GM12874 (cell line): ENCODE measurements around the gene INTS3.

Source experiments
- TF ChIP-seq, protein P1 (sequence below): IDR thresholded peaks from 2 replicates; pipeline ENCODE4 v1.5.1; 2011; ENCODE audit warnings: low read depth, mild to moderate bottlenecking, control low read depth, low read length, moderate library complexity; ENCODE audit not compliant: insufficient read depth

INTS3 gene

DNA sequence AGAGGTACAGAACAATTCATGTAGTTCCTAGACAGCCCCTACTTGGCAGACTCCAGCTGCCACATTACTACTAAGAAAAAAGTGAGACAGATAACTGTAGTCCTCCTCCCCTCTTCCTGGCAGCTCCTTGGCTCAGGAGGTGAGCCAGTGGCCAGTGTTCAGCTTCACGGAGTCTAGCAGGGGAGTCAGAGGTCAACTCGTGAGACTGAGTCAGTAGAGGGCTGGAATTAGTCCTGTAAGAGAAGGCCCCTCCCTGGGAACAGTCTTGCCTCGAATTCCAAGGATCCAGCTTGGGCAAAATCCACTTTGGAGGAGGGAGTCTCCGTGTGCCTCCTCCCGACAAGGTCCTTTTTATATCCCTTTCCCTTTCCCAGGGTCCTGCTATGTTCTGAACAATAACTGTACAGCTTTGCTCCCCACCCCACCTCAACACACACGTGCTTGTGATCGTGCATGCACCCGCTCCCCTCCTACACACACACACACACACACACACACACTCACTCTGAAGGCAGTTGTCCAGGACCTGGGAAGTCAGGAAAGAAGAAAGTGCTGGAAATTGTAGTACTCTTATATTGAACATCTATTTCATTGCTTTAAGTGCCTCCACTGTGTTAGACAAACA, 24.8 kb downstream of the INTS3 start:
- TF ChIP-seq, protein P1, sequence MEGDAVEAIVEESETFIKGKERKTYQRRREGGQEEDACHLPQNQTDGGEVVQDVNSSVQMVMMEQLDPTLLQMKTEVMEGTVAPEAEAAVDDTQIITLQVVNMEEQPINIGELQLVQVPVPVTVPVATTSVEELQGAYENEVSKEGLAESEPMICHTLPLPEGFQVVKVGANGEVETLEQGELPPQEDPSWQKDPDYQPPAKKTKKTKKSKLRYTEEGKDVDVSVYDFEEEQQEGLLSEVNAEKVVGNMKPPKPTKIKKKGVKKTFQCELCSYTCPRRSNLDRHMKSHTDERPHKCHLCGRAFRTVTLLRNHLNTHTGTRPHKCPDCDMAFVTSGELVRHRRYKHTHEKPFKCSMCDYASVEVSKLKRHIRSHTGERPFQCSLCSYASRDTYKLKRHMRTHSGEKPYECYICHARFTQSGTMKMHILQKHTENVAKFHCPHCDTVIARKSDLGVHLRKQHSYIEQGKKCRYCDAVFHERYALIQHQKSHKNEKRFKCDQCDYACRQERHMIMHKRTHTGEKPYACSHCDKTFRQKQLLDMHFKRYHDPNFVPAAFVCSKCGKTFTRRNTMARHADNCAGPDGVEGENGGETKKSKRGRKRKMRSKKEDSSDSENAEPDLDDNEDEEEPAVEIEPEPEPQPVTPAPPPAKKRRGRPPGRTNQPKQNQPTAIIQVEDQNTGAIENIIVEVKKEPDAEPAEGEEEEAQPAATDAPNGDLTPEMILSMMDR = no peak

DNA sequence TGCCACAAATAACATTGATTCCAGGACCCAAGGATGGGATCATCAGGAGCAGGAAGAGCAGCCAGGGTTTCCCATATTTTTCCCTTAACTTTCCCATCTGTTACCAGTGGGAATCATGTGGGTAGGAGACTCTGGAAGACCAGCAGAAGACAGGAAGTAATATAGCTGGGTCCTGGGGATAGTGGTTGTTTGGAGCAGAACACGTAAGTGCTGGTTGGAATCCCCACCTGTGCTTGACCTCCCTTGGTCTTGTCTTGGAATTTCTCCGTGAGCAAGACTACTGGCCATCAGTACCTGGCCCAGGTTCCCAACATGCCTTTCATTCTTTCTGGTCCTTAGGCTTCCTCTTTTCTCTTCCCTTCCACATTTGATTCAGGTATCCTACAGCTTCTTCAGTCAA, 26.4 kb downstream of the INTS3 start:
- TF ChIP-seq, protein P1 = no peak

DNA sequence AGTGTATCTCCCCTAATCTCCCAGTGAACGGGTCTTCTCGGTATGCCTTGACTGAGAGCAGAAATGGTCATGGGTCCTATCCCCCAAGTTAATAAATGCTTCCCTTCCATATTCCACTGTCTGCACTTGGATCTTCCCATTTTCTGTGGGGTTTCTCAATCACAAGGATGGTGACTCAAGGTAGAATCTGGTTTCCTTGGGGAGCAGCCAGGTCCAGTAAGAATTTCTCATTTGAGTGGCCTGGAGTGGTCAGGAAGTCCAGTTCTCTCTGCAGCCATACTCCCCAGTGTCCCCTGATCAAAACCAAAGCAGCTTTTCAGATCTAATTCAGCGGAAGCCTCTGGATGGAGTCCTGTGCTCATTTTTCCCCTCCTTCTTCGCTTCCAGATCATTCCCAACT, 32.6 kb downstream of the INTS3 start:
- TF ChIP-seq, protein P1 = no peak

DNA sequence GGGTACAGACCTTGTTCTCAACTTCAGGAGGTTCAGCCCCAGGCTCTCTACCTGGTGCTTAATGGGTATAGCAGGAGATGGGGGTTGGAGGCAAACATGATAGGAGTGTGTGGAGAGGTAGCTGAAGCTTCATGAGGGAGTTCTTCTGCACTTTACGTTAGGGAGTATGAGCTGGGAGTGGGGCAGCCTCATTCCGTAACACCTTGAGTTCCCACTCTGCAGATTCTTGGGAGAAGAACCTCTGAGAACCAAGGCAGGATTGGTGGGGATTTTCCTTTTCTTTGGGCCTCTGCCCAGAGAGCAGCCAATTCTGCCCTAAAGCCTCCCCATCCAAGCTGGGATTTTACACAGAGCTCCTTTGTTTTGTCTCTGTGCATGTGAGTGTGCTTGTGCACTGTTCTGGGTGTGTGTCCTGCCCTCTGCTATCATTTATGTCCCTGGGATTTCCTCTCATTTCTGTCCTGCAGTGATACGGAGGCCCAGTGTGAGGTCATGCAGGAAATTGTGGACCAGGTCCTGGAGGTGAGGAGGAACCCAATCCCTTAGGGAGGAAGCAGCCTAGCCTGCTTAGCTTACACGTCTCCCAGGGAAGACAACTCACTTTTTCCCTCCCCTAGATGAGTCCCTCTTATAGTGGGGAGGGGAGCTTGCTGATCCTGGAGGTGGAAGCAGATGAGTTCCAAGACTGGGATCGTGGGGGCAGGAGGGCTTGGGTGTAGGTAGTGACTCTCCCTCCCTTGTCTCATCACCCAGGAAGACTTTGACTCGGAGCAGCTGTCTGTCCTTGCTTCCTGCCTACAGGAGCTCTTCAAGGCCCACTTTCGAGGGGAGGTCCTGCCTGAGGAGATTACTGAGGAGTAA, 35.7 kb downstream of the INTS3 start:
- TF ChIP-seq, protein P1 = no peak

DNA sequence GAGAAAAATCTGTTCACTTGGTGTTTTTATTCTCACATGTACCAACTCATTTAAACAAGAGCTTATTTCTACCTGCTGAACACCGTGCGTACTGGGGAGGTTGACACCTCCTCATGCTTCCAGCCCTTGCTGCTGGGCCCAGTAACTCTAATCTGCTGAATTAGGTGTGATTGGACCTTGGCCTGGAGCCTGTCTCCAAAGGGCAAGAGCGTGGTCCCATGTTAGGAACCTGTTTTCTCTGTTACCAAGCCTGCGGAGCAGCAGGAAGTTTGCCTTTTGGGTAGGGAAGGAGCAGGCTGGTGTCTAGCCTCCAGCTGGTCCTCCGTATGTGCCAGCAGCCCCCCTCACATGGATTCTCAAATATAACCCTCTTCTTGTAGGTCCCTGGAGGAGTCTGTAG, 36.5 kb downstream of the INTS3 start:
- TF ChIP-seq, protein P1 = no peak

DNA sequence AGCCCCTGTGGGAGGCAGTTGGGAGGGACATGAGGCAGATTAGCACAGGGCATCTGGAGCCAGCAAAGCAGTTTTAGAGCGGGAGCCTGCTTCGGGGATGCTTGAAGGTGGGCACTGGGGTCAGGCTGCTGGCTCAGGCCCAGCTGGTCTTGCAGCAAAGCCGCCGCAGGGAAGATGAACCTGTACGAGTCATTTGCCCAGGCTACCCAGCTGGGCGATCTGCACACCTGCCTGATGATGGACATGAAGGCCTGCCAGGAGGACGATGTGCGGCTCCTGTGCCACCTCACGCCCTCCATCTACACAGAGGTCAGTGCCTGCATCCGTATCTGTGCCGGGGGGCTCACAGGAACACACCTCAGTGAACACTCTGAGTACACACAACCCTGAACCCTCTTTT, 39.7 kb downstream of the INTS3 start:
- TF ChIP-seq, protein P1 = no peak

DNA sequence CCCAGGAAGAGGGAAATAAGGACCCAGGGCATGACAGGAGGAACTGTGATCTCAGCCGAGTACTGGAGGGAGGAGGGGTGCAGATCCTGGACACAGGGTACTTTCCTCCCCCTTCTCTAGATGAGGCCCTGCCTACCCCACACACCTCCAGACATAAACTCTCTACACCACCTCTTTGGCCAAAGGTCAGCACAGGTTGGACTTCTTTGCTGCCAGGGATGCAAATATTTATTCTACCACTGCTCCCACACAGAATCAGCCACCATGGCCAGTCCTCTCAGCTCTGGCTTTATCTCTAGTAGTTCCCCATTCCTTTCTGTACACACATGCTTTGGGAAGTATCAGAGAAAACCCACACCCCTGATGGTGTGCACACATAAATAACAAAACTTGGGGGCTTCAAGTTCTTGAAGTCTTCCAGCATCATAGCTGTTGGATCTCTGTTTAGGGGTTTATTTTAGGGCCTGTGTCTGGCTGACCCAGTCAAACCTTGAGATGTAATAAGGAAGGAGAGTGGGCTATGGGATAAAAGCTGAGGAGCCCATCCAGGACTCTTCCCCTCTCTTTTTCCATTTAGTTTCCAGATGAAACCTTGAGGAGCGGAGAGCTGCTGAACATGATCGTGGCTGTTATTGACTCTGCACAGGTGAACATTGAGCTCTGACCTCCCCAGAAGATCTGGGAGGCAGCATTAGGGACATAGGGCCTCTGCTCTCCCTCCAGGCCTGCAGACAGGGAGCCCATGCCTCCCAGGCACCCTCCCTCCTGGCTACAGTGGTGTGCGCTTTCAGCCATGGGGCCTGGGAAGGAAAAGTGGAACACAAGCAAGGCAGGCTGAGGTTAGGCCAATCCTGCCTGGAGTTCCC, 40.7 kb downstream of the INTS3 start:
- TF ChIP-seq, protein P1 = no peak
